Keratinocyte (primary cell): ENCODE results near the gene SAMD5.

Experiments
- EZH2 ChIP-seq: IDR thresholded peaks from one replicate; pipeline ENCODE4 v1.6.1; 2012; ENCODE audit warnings: inconsistent platforms, mild to moderate bottlenecking, low read length, moderate library complexity
- TF ChIP-seq, protein P1 (sequence below), 3 experiments: IDR thresholded peaks in 1 of 3; conservative IDR thresholded peaks in 1 of 3; optimal IDR thresholded peaks in 1 of 3; 2 replicates in 2 of 3; 3 replicates in 1 of 3; pipeline versions ENCODE3 to v1.5.1; 2011; ENCODE audit warnings: low read length in 3 of 3, mild to moderate bottlenecking in 3 of 3, moderate library complexity in 2 of 3, control low read depth in 1 of 3, inconsistent platforms in 1 of 3; ENCODE audit not compliant: insufficient read depth in 2 of 3; ENCODE audit errors: extremely low read depth in 1 of 3

GRCh38 chr6:147586044-147586443, 77.6 kb downstream of the SAMD5 start:
- TF ChIP-seq, protein P1, sequence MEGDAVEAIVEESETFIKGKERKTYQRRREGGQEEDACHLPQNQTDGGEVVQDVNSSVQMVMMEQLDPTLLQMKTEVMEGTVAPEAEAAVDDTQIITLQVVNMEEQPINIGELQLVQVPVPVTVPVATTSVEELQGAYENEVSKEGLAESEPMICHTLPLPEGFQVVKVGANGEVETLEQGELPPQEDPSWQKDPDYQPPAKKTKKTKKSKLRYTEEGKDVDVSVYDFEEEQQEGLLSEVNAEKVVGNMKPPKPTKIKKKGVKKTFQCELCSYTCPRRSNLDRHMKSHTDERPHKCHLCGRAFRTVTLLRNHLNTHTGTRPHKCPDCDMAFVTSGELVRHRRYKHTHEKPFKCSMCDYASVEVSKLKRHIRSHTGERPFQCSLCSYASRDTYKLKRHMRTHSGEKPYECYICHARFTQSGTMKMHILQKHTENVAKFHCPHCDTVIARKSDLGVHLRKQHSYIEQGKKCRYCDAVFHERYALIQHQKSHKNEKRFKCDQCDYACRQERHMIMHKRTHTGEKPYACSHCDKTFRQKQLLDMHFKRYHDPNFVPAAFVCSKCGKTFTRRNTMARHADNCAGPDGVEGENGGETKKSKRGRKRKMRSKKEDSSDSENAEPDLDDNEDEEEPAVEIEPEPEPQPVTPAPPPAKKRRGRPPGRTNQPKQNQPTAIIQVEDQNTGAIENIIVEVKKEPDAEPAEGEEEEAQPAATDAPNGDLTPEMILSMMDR (optimal IDR thresholded peaks at IDR 0.05 in 1 of 3, IDR thresholded peaks at IDR 0.05 in 1 of 3, conservative IDR thresholded peaks at IDR 0.05 in 1 of 3; ENCODE audit: extremely low read depth in 1 of 3, insufficient read depth in 2 of 3, low read length in 3 of 3) = no peak
- no peak for TF ChIP-seq EZH2
